Stimulated activated CD4-positive, alpha-beta T cell treated with anti-CD3 and anti-CD28 coated beads, Interleukin-2, amount 100 ng/mL, for 24 hours (primary cell): ENCODE measurements around the gene SF3A2.
"Not testable (repeated sequence)": the region's sequence is repeated elsewhere in the genome, so short reads cannot be mapped to it uniquely, and the experiment has no call there.

Experiments used
- DNase-seq, 2 donors: peaks; one replicate each; pipeline ENCODE4 v3.0.0-alpha.2; 2020

SF3A2 gene

DNA sequence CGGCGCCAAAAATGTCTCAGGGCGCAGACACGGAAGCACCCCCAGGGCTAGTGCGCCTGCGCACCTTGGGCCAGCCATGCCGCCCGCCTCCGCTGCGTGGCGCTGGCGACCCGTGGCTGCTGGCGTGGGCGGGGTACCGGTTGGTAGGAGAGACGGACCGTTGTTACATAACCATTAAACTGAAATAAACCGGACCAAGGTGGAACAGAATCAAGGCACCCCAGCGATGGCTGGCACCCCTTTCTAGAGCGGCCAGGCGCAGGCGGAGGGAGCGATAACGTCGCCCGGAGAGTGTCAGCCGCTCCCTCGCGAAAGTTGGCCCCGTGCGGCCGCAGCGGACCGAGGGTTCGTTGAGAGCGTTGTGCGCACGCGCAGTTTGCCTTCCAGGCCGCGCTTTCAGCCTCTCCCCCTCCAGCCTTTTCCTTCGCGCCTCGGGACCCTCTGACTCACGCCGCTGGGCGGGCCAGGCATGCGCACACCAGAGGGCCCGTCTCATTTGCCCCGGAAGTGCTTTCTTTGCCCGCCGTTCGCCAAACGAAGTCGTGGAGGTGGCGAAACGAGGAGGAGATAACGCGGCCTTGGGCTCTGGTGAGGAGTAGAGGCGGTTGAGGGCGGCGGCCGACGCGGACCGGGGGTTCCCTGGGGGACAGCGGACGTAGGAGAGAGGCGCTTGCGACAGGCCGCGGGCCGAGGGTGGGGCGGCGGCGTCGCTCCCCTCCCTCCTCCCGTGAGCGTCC, at the start of gene SF3A2, which contains the start of gene PLEKHJ1:
Gene SF3A2, plus strand, starts transcription at position 511 of the 737 bp plus-strand sequence. CDS start 6,595 bp downstream, outside the sequence.
Gene PLEKHJ1, minus strand, starts transcription at position 16 of the 737 bp plus-strand sequence. CDS start 81 bp downstream, outside the sequence.
- DNase-seq, result peak; percentile 98

- no peak for DNase-seq
Observed at GRCh38 chr19:2187159-2187558, 49.5 kb upstream of the SF3A2 start.

GRCh38 chr19:2188708-2189385, 47.8 kb upstream of the SF3A2 start:
- DNase-seq, result peak; percentile 26 to 31

- no peak for DNase-seq
Observed at GRCh38 chr19:2189880-2190279, 46.7 kb upstream of the SF3A2 start.

- no peak for DNase-seq
Observed at GRCh38 chr19:2190848-2191455, 45.7 kb upstream of the SF3A2 start.

DNA sequence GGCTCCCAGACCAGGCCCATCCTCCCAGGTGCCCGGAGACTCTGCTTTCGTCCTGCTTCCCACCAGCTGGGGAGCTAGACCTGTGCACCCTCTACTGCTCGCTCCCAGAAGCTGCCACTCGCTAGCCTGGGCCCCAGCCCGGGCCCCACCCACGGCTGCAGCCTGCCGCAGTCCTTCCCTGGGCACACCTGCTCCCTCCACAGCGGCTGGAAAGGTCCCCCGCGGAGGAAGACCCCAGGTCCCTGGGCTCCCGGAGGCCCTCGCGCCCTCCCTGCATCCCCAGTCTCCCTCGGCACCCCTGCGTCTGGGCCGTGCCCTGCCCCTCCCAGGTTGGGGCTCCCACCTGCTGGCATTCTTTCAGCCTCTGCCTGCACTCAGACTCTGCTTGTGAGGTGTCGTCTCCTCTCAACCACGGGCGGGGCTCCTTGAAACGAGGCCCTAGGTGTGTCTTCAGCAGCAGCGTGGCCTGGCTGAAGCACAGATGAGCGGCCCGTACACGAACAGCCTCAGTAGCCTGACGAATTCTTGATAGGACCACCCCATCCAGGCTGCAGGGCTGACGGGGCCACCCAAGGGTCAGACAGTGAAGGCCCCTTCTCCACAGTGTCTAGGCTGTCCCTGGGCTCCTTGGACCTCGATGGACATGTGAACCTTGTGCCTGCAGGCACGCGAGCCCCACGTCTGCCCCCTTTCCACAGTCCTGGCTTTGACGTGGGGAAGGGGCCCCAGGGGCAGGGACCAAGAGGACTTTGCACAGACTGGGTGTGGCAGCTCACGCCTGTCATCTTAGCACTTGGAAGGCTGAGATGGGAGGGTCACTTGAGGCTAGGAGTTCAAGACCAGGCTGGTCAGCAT, 44.9 kb upstream of the SF3A2 start:
- DNase-seq, result no peak

DNA sequence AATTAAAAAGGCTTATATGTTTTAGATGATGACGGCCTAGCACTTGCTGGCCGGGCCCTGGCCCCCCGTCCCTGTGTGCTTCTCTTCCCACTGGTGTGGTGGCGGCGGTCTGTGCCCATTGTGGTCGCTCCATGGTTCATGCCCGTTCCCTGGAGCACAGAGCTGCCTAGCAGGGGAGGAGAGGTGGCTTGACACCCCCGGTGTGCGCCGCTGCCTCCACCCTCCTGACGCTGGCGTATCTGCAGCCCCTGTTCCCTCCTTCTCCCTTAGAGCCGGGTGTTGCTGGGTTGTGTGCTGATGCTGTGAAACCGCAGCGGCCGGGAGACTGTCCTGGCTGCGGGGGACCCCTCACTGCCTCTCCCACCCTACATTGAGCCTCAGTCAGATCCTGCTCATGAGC, 43.8 kb upstream of the SF3A2 start:
- DNase-seq, result no peak

DNA sequence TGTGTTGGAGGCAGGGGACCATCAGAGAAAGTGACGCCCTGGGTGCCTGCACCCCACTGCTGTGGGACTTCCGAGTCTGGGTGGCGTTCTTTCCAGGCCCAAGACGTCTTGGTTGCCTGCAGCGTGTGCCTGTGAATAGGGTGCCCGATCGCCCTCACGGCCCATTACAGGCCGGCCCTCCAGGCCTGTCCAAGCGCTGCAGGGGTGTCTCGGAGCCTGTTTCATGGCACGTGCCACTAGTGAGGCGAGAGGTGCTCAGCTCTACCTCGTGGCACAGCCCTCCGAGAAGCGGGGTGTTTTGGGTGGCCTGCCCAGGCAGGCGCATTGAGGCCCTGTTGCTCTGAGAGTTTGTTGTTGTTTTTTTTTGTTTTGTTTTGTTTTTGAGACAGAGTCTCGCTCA, 42.8 kb upstream of the SF3A2 start:
- DNase-seq, result no peak

DNA sequence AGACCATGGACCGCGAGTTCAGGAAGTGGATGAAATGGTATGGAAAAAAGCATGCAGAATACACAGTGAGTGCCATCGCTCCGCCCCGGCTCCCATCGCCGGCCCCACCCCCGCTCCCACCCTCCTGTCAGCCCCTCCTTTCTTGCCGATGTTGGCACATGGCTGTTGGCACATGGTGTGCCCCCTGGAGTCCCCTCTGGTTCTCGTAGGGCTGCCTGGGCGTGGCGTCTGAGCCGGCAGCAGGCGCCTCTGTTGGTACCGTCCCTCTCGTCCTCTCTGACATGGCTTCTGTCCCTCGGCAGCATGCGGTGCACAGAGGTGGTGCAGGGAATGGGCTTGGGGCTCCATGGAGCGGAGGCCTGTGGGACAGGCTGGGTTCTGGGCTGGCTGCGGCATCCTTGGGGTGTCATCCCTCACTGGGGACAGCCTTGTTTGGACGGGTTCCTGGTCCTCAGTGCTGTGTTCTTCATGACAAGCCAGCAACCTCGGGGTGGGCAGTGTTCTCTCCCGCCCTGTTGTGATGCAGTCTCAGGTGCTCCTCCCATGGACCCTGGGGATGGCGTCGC, 42.0 kb upstream of the SF3A2 start:
- no peak for DNase-seq

DNA sequence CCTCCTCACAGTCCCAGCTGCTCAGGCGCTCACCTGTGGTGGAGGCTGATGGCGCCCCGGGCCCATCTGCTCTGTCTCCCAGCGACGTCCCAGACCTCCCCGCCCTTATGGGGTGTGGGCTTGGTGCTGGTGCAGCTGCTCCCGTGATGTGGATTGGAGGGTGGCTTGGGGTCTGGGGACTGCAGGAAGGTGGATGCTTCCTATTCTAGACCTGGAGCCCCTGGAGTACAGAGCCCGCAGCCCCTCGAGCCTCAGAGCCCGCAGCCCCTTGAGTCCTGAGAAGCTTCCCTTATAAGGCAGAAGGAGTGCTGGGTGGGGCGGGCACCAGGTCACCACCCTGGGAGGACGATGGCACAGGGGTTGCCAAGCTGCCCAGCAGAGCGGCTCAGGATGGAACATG, 41.3 kb upstream of the SF3A2 start:
- DNase-seq, result no peak

GRCh38 chr19:2195914-2196313, 40.7 kb upstream of the SF3A2 start:
- DNase-seq, result no peak

- DNase-seq, result no peak
Observed at GRCh38 chr19:2197270-2197669, 39.4 kb upstream of the SF3A2 start.

- no peak for DNase-seq
Observed at GRCh38 chr19:2198317-2198716, 38.3 kb upstream of the SF3A2 start.

DNA sequence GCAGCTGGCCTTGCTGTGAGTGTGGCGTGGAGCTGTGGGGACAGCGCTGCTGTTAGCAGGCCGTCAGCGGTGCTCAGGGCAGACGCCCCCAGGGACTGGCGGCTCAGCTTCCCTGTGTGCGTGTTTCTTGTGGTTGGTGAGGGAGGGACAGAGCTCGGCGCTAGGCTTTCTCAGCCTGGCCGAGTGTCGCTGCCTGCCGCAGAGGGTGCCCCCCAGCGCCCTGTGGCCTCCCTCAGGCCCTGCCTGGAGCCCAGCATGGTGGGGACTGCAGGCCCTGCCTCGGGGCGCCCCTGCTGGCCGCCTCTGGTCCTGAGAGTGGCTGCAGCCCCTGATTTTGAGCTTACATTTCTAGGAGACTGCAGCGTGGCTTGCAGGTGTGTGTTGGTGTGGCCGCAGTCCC, 37.4 kb upstream of the SF3A2 start:
- no peak for DNase-seq

GRCh38 chr19:2199861-2200623, 36.6 kb upstream of the SF3A2 start:
- DNase-seq, result no peak

GRCh38 chr19:2200624-2201294, 35.9 kb upstream of the SF3A2 start:
- DNase-seq, result not testable (repeated sequence)

GRCh38 chr19:2201473-2202148, 35.0 kb upstream of the SF3A2 start:
- no peak for DNase-seq

GRCh38 chr19:2202366-2202765, 34.3 kb upstream of the SF3A2 start:
- DNase-seq, result no peak

DNA sequence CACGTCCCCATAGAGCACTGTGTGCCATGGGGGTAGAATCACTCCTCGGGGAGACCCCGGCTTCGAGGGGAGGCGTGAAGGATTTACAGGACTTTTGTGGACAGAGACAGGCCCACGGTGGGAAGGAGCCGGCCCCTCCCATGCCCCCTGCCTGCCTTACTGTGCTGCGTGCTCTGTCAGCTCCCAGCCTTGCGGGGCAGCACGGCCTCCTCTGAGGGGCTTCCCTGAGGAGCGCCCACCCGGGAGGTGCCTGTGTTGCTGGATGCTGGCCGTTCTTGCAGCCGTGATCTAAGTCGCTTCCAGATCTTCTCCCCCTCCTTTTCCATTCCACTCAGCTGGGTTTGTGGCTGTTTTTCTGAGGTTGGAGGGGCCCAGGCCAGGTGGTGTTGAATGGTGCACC, 29.6 kb upstream of the SF3A2 start:
- no peak for DNase-seq

GRCh38 chr19:2207991-2208860, 28.4 kb upstream of the SF3A2 start:
- no peak for DNase-seq
